WTC11 (cell line): Measurements from ENCODE around the gene ILF2. TPM values are rescaled to one million over a fixed set of nuclear protein-coding genes. Genes with fewer than 3 reads are reported as not detected.
A peak's percentile ranks its signal among the peaks of the same experiment; 100 is the strongest.

Source experiments
- ATAC-seq: fragments of 200-7000 bp; cut with Tn5 transposase; 2 replicates; pipeline ENCODE4 v1.10.0; 2021; ENCODE audit warnings: mild to moderate bottlenecking, moderate library complexity
- CTCF ChIA-PET: fragments of 300-600 bp; sonication (Branson Sonifier 250); formaldehyde crosslinking; loops from one replicate; lab custom pipeline; 2021; ENCODE audit warnings: antibody characterized with exemption; lab: Charles Lee
- POLR2A ChIA-PET: fragments of 350-600 bp; sonication (Branson Sonifier 250); formaldehyde crosslinking; loops from one replicate; lab custom pipeline; 2021; ENCODE audit warnings: antibody characterized with exemption; lab: Charles Lee
- DNase-seq: peaks from one replicate; pipeline ENCODE4 v3.0.0; 2021; ENCODE audit warnings: low spot score
- H3K27ac Mint-ChIP-seq: 2 replicates; pipeline ENCODE4 v1.8.0; 2021; ENCODE audit warnings: mixed read lengths
- H3K27me3 Mint-ChIP-seq: 2 replicates; pipeline ENCODE4 v1.8.0; 2021; ENCODE audit warnings: low read depth, mild to moderate bottlenecking, moderate library complexity, mixed read lengths
- H3K36me3 Mint-ChIP-seq: 2 replicates; pipeline ENCODE4 v1.8.0; 2021; ENCODE audit warnings: mixed read lengths
- H3K4me1 Mint-ChIP-seq: 2 replicates; pipeline ENCODE4 v1.8.0; 2022; ENCODE audit warnings: mixed read lengths
- H3K4me3 Mint-ChIP-seq: 2 replicates; pipeline ENCODE4 v1.8.0; 2021; ENCODE audit warnings: mild to moderate bottlenecking, moderate library complexity, mixed read lengths
- H3K9me3 Mint-ChIP-seq: 2 replicates; pipeline ENCODE4 v1.8.0; 2021; ENCODE audit warnings: mixed read lengths
- CREB1 ChIP-seq: sonication (generic); formaldehyde crosslinking; IDR thresholded peaks from 2 replicates; pipeline ENCODE4 v1.8.0; 2023; ENCODE audit warnings: mild to moderate bottlenecking, missing genetic modification reagents
- FOXJ3 ChIP-seq: sonication (generic); formaldehyde crosslinking; IDR thresholded peaks from 2 replicates; pipeline ENCODE4 v1.9.0; 2021; ENCODE audit warnings: missing genetic modification reagents, mild to moderate bottlenecking, borderline replicate concordance
- JAZF1 ChIP-seq: fragments of 250-450 bp; sonication (Bioruptor Pico); IDR thresholded peaks from 2 replicates; pipeline ENCODE4 v1.9.0; 2021; ENCODE audit warnings: moderate library complexity, mild to moderate bottlenecking, inconsistent platforms
- JUN ChIP-seq: sonication (generic); formaldehyde crosslinking; IDR thresholded peaks from 2 replicates; pipeline ENCODE4 v1.8.0; 2023; ENCODE audit warnings: mild to moderate bottlenecking, missing genetic modification reagents
- KAT7 ChIP-seq: sonication (generic); formaldehyde crosslinking; IDR thresholded peaks from 2 replicates; pipeline ENCODE4 v1.8.1; 2023; ENCODE audit warnings: missing genetic modification reagents, mild to moderate bottlenecking, borderline replicate concordance
- MYBL2 ChIP-seq: sonication (generic); formaldehyde crosslinking; IDR thresholded peaks from 2 replicates; pipeline ENCODE4 v1.8.1; 2023; ENCODE audit warnings: mild to moderate bottlenecking, moderate library complexity, missing genetic modification reagents
- PRRX2 ChIP-seq: fragments of 250-450 bp; sonication (Bioruptor Pico); IDR thresholded peaks from 2 replicates; pipeline ENCODE4 v1.8.0; 2021; ENCODE audit warnings: mild to moderate bottlenecking
- RORB ChIP-seq: fragments of 250-450 bp; sonication (Bioruptor Pico); IDR thresholded peaks from 2 replicates; pipeline ENCODE4 v1.9.0; 2021; ENCODE audit warnings: mild to moderate bottlenecking
- SMAD3 ChIP-seq: sonication (generic); formaldehyde crosslinking; IDR thresholded peaks from 2 replicates; pipeline ENCODE4 v1.8.0; 2022; ENCODE audit warnings: missing genetic modification reagents, mild to moderate bottlenecking, borderline replicate concordance
- SMAD4 ChIP-seq: sonication (generic); formaldehyde crosslinking; IDR thresholded peaks from 2 replicates; pipeline ENCODE4 v1.8.0; 2022; ENCODE audit warnings: mild to moderate bottlenecking, missing genetic modification reagents
- TEAD4 ChIP-seq: sonication (generic); formaldehyde crosslinking; IDR thresholded peaks from 2 replicates; pipeline ENCODE4 v1.8.0; 2022; ENCODE audit warnings: mild to moderate bottlenecking, missing genetic modification reagents
- ZNF423 ChIP-seq: fragments of 250-450 bp; sonication (Bioruptor Pico); IDR thresholded peaks from 2 replicates; pipeline ENCODE4 v2.1.2; 2022; ENCODE audit warnings: mild to moderate bottlenecking, moderate library complexity
- total RNA-seq: library from RNA; stranded (reverse); gene quantifications from 3 replicates; pipeline ENCODE4 v1.2.3, GENCODE V29; 2021
- TF ChIP-seq, protein P1 (sequence below): sonication (generic); formaldehyde crosslinking; IDR thresholded peaks from 2 replicates; pipeline ENCODE4 v1.8.0; 2023; ENCODE audit warnings: missing genetic modification reagents, mild to moderate bottlenecking, borderline replicate concordance
- TF ChIP-seq, protein P2 (sequence below): sonication (generic); formaldehyde crosslinking; IDR thresholded peaks from 2 replicates; pipeline ENCODE4 v1.8.0; 2022; ENCODE audit warnings: mild to moderate bottlenecking, missing genetic modification reagents
- TF ChIP-seq, protein P3 (sequence below): sonication (generic); formaldehyde crosslinking; IDR thresholded peaks from 2 replicates; pipeline ENCODE4 v1.8.1; 2022; ENCODE audit warnings: low read depth, mild to moderate bottlenecking, moderate library complexity, missing genetic modification reagents, borderline replicate concordance
- TF ChIP-seq, protein P4 (sequence below): fragments of 250-450 bp; sonication (Bioruptor Pico); IDR thresholded peaks from 2 replicates; pipeline ENCODE4 v2.1.2; 2022; ENCODE audit warnings: mild to moderate bottlenecking, moderate library complexity
- TF ChIP-seq, protein P5 (sequence below): sonication (generic); formaldehyde crosslinking; IDR thresholded peaks from 2 replicates; pipeline ENCODE4 v1.8.0; 2023; ENCODE audit warnings: missing genetic modification reagents
- TF ChIP-seq, protein P6 (sequence below): sonication (generic); formaldehyde crosslinking; IDR thresholded peaks from 2 replicates; pipeline ENCODE4 v1.8.1; 2023; ENCODE audit warnings: mild to moderate bottlenecking, missing genetic modification reagents
- TF ChIP-seq, protein P7 (sequence below): sonication (generic); formaldehyde crosslinking; IDR thresholded peaks from 2 replicates; pipeline ENCODE4 v1.8.1; 2022; ENCODE audit warnings: mild to moderate bottlenecking, moderate library complexity, missing genetic modification reagents
- TF ChIP-seq, protein P8 (sequence below): sonication (generic); formaldehyde crosslinking; IDR thresholded peaks from 2 replicates; pipeline ENCODE4 v1.8.0; 2022; ENCODE audit warnings: mild to moderate bottlenecking, missing genetic modification reagents

ILF2 gene
- total RNA-seq, 1 experiment from 2014 or later = 337 TPM

DNA sequence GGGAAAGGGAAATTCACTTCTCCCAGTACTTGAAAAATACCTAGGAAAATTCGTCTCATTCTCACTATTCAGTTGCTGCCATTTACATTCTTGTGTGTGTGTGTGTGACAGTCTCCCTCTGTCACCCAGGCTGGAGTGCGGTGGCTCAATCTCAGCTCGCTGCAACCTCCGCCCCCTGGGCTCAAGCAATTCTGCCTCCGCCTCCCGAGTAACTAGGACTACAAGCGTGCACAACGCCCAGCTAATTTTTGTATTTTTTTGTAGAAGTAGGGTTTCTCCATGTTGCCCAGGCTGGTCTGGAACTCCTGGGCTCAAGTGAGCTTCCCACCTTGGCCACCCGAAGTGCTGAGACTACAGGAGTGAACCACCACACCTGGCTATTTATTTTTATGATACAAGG lies 11.1 kb downstream of the ILF2 start (continued):
- TF ChIP-seq, protein P1, sequence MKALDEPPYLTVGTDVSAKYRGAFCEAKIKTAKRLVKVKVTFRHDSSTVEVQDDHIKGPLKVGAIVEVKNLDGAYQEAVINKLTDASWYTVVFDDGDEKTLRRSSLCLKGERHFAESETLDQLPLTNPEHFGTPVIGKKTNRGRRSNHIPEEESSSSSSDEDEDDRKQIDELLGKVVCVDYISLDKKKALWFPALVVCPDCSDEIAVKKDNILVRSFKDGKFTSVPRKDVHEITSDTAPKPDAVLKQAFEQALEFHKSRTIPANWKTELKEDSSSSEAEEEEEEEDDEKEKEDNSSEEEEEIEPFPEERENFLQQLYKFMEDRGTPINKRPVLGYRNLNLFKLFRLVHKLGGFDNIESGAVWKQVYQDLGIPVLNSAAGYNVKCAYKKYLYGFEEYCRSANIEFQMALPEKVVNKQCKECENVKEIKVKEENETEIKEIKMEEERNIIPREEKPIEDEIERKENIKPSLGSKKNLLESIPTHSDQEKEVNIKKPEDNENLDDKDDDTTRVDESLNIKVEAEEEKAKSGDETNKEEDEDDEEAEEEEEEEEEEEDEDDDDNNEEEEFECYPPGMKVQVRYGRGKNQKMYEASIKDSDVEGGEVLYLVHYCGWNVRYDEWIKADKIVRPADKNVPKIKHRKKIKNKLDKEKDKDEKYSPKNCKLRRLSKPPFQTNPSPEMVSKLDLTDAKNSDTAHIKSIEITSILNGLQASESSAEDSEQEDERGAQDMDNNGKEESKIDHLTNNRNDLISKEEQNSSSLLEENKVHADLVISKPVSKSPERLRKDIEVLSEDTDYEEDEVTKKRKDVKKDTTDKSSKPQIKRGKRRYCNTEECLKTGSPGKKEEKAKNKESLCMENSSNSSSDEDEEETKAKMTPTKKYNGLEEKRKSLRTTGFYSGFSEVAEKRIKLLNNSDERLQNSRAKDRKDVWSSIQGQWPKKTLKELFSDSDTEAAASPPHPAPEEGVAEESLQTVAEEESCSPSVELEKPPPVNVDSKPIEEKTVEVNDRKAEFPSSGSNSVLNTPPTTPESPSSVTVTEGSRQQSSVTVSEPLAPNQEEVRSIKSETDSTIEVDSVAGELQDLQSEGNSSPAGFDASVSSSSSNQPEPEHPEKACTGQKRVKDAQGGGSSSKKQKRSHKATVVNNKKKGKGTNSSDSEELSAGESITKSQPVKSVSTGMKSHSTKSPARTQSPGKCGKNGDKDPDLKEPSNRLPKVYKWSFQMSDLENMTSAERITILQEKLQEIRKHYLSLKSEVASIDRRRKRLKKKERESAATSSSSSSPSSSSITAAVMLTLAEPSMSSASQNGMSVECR (CRISPR knock-in tag) = no peak
- TF ChIP-seq PRRX2 (CRISPR knock-in tag) (no peak), JAZF1 (no peak), SMAD4 (no peak), JUN (CRISPR knock-in tag) (no peak), KAT7 (CRISPR knock-in tag) (no peak)
- TF ChIP-seq, protein P2, sequence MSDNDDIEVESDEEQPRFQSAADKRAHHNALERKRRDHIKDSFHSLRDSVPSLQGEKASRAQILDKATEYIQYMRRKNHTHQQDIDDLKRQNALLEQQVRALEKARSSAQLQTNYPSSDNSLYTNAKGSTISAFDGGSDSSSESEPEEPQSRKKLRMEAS (CRISPR knock-in tag) = no peak
- TF ChIP-seq, protein P3, sequence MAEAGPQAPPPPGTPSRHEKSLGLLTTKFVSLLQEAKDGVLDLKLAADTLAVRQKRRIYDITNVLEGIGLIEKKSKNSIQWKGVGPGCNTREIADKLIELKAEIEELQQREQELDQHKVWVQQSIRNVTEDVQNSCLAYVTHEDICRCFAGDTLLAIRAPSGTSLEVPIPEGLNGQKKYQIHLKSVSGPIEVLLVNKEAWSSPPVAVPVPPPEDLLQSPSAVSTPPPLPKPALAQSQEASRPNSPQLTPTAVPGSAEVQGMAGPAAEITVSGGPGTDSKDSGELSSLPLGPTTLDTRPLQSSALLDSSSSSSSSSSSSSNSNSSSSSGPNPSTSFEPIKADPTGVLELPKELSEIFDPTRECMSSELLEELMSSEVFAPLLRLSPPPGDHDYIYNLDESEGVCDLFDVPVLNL (CRISPR knock-in tag) = no peak

DNA sequence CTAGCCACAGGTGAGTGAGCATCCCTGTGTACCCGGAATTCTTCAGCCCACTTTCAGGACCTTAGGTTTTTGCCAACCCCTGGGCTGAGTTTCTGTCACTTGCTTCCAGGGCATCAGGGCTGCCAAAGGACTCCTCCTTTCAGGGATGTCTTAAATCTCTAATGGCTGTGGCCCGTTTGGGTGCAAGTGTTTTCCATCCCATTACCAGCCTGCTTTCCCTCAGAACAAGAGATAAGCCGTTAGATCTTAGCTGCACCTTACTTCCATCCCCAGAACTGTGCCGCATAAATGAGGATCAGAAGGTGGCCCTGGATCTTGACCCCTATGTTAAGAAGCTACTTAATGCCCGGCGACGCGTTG lies 11.6 kb downstream of the ILF2 start:
- TF ChIP-seq MYBL2 (CRISPR knock-in tag) = no peak
- TF ChIP-seq, protein P4, sequence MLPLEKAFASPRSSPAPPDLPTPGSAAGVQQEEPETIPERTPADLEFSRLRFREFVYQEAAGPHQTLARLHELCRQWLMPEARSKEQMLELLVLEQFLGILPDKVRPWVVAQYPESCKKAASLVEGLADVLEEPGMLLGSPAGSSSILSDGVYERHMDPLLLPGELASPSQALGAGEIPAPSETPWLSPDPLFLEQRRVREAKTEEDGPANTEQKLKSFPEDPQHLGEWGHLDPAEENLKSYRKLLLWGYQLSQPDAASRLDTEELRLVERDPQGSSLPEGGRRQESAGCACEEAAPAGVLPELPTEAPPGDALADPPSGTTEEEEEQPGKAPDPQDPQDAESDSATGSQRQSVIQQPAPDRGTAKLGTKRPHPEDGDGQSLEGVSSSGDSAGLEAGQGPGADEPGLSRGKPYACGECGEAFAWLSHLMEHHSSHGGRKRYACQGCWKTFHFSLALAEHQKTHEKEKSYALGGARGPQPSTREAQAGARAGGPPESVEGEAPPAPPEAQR (CRISPR knock-in tag) = no peak
- no peak for TF ChIP-seq CREB1 (CRISPR knock-in tag)
- no peak for TF ChIP-seq RORB
- TF ChIP-seq, all 79 proteins: peak for 0
- DNase-seq (no peak), ATAC-seq (no peak)
- Mint-ChIP-seq H3K27ac (peak overlapping the region; percentile 88), H3K4me3 (peak overlapping the region; percentile 92), H3K36me3 (peaks cover 39% of the 10 kb centered on the region), H3K9me3 (no peaks in the 10 kb centered on the region), H3K4me1 (peaks cover 8% of the 10 kb centered on the region), H3K27me3 (peaks cover 1% of the 10 kb centered on the region; the same call in 1 of the 2 replicates)
- ChIA-PET CTCF (interaction anchor here (0.7 to 1.4 kb wide), 4 partner anchors 32 to 311 kb away, joined by 3 to 6 read pairs (median 5); partner anchors contain the start of genes PGLYRP4 and S100A13), POLR2A (interaction anchor here (0.6 to 2.4 kb wide), 3 partner anchors 10 to 25 kb away, joined by 3 to 11 read pairs (median 3); partner anchors contain the start of gene CHTOP)

DNA sequence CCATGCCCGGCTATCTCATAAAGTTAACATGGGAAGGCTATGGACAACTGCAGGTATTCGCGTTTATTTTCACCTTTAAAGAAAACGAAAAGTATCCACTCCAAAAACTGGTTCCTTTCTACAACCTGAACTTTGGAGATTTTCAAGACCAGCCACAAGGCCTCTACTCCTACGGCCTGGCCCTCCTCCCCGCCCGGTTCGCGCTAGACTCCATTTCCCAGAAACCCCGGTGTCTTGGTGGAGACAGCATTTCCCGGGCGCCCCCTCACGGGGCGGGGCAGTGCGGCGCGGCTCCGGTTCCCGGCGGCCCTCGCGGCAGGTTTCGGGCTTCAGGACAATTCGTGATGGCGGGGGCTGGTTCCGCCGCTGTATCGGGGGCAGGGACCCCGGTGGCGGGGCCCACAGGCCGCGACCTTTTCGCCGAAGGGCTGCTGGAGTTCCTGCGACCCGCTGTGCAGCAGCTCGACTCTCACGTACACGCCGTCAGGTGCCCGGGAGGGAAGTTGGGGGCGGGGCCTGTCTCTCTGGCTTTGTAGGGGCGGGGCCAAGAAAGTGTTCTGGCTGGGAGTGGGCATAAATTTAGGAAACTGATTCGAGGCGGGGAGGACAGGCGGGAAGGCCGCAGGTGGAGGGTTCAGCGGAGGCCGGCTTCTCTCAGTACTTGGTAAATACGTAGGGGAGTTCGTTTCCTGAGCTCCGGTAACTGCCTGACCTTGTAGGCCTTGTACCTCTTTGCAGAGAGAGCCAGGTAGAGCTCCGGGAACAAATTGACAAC lies 12.2 kb downstream of the ILF2 start, which contains the start of gene SNAPIN:
TSS of gene SNAPIN (plus strand) at position 304 of the 775 bp plus-strand sequence. CDS start at position 345, 41 bp downstream.
- POLR2A ChIA-PET = interaction anchor here (0.6 to 2.4 kb wide), 3 partner anchors 9 to 25 kb away, joined by 3 to 11 read pairs (median 3); partner anchors contain the start of gene CHTOP
- no peaks in the 10 kb centered on the region for H3K9me3 Mint-ChIP-seq
- CTCF ChIA-PET = interaction anchor here (0.6 to 1.4 kb wide), 5 partner anchors 31 to 310 kb away, joined by 3 to 6 read pairs (median 5); partner anchors contain the start of genes PGLYRP4 and S100A13
- H3K4me1 Mint-ChIP-seq = peaks cover 8% of the 10 kb centered on the region
- peaks cover 34% of the 10 kb centered on the region for H3K36me3 Mint-ChIP-seq
- ATAC-seq = peak; percentile 94
- peak within 1 kb of the TSS; percentile 92 for H3K4me3 Mint-ChIP-seq
- peaks cover 2% of the 10 kb centered on the region; the same call in 1 of the 2 replicates for H3K27me3 Mint-ChIP-seq
- DNase-seq = peak; percentile 92
- H3K27ac Mint-ChIP-seq = peak within 1 kb of the TSS; percentile 88
- TF ChIP-seq, protein P5, sequence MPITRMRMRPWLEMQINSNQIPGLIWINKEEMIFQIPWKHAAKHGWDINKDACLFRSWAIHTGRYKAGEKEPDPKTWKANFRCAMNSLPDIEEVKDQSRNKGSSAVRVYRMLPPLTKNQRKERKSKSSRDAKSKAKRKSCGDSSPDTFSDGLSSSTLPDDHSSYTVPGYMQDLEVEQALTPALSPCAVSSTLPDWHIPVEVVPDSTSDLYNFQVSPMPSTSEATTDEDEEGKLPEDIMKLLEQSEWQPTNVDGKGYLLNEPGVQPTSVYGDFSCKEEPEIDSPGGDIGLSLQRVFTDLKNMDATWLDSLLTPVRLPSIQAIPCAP (CRISPR knock-in tag) = no peak
- TF ChIP-seq TEAD4 (no peak), SMAD3 (no peak), ZNF423 (CRISPR knock-in tag) (no peak), FOXJ3 (no peak)
- TF ChIP-seq, protein P6, sequence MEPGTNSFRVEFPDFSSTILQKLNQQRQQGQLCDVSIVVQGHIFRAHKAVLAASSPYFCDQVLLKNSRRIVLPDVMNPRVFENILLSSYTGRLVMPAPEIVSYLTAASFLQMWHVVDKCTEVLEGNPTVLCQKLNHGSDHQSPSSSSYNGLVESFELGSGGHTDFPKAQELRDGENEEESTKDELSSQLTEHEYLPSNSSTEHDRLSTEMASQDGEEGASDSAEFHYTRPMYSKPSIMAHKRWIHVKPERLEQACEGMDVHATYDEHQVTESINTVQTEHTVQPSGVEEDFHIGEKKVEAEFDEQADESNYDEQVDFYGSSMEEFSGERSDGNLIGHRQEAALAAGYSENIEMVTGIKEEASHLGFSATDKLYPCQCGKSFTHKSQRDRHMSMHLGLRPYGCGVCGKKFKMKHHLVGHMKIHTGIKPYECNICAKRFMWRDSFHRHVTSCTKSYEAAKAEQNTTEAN (CRISPR knock-in tag) = no peak
- TF ChIP-seq, protein P7, sequence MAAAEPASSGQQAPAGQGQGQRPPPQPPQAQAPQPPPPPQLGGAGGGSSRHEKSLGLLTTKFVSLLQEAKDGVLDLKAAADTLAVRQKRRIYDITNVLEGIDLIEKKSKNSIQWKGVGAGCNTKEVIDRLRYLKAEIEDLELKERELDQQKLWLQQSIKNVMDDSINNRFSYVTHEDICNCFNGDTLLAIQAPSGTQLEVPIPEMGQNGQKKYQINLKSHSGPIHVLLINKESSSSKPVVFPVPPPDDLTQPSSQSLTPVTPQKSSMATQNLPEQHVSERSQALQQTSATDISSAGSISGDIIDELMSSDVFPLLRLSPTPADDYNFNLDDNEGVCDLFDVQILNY (CRISPR knock-in tag) = peak; percentile 84
- TF ChIP-seq, protein P2 (CRISPR knock-in tag) = no peak
- TF ChIP-seq, protein P8, sequence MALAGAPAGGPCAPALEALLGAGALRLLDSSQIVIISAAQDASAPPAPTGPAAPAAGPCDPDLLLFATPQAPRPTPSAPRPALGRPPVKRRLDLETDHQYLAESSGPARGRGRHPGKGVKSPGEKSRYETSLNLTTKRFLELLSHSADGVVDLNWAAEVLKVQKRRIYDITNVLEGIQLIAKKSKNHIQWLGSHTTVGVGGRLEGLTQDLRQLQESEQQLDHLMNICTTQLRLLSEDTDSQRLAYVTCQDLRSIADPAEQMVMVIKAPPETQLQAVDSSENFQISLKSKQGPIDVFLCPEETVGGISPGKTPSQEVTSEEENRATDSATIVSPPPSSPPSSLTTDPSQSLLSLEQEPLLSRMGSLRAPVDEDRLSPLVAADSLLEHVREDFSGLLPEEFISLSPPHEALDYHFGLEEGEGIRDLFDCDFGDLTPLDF (CRISPR knock-in tag) = no peak
